ENCODE data around the gene VNN1.
A peak's percentile ranks its signal among the peaks of the same experiment; 100 is the strongest.

The VNN1 gene

GRCh38 chr6:132750455-132751248, 36.8 kb upstream of the VNN1 start:
- DNase-seq (ENCODE audit: low read depth), result no peak
- no peak for TF ChIP-seq MAX (IDR thresholded peaks at IDR 0.05; ENCODE audit: low read depth, low read length)
- TF ChIP-seq POLR2A (IDR thresholded peaks at IDR 0.05; ENCODE audit: extremely low read depth, insufficient read length), result no peak
- TF ChIP-seq CTCF (IDR thresholded peaks at IDR 0.05; ENCODE audit: low read depth, low read length), result no peak
- no peak overlapping the region for H3K4me3 ChIP-seq (ENCODE audit: low read depth, low read length)

- peak; percentile 35 for DNase-seq (ENCODE audit: low read depth)
- TF ChIP-seq MAX (IDR thresholded peaks at IDR 0.05; ENCODE audit: low read depth, low read length), result no peak
- no peak for TF ChIP-seq MYC (IDR thresholded peaks at IDR 0.05; ENCODE audit: low read depth, low read length)
- TF ChIP-seq CTCF (IDR thresholded peaks at IDR 0.05; ENCODE audit: low read depth, low read length), result no peak
- TF ChIP-seq POLR2A (IDR thresholded peaks at IDR 0.05; ENCODE audit: extremely low read depth, insufficient read length), result no peak
Observed at GRCh38 chr6:132749111-132749510, 35.3 kb upstream of the VNN1 start.

GRCh38 chr6:132748446-132748845, 34.6 kb upstream of the VNN1 start:
- TF ChIP-seq MYC (IDR thresholded peaks at IDR 0.05; ENCODE audit: low read depth, low read length) (no peak), POLR2A (IDR thresholded peaks at IDR 0.05; ENCODE audit: extremely low read depth, insufficient read length) (no peak), CTCF (IDR thresholded peaks at IDR 0.05; ENCODE audit: low read depth, low read length) (no peak), MAX (IDR thresholded peaks at IDR 0.05; ENCODE audit: low read depth, low read length) (no peak)
- no peak overlapping the region for H3K4me3 ChIP-seq (ENCODE audit: low read depth, low read length)
- no peak for DNase-seq (ENCODE audit: low read depth)

More at GRCh38 chr6:132749111-132749510, 35.3 kb upstream of the VNN1 start:
- H3K4me3 ChIP-seq (ENCODE audit: low read depth, low read length), result no peak overlapping the region

- DNase-seq (ENCODE audit: low read depth), result peak; percentile 59
- no peak overlapping the region for H3K4me3 ChIP-seq (ENCODE audit: low read depth, low read length)
- no peak for TF ChIP-seq POLR2A (IDR thresholded peaks at IDR 0.05; ENCODE audit: extremely low read depth, insufficient read length)
- TF ChIP-seq MYC (IDR thresholded peaks at IDR 0.05; ENCODE audit: low read depth, low read length), result no peak
- no peak for TF ChIP-seq MAX (IDR thresholded peaks at IDR 0.05; ENCODE audit: low read depth, low read length)
- TF ChIP-seq CTCF (IDR thresholded peaks at IDR 0.05; ENCODE audit: low read depth, low read length), result no peak
Observed at GRCh38 chr6:132746048-132746447, 32.2 kb upstream of the VNN1 start.

- no peak overlapping the region for H3K4me3 ChIP-seq (ENCODE audit: low read depth, low read length)
- TF ChIP-seq MAX (IDR thresholded peaks at IDR 0.05; ENCODE audit: low read depth, low read length) (no peak), MYC (IDR thresholded peaks at IDR 0.05; ENCODE audit: low read depth, low read length) (no peak), POLR2A (IDR thresholded peaks at IDR 0.05; ENCODE audit: extremely low read depth, insufficient read length) (no peak), CTCF (IDR thresholded peaks at IDR 0.05; ENCODE audit: low read depth, low read length) (no peak)
- DNase-seq (ENCODE audit: low read depth), result peak; percentile 39
Observed at GRCh38 chr6:132742495-132742894, 28.6 kb upstream of the VNN1 start.

Measured in NB4 (cell line).